Measurements from ENCODE around the gene PIP5K1B. TPM values are rescaled to one million over a fixed set of nuclear protein-coding genes. Genes with fewer than 3 reads are reported as not detected.

PIP5K1B gene
- total and polyA plus RNA-seq, 4 donors, result 0.09 to 30.9 (median 0.29) TPM

DNA sequence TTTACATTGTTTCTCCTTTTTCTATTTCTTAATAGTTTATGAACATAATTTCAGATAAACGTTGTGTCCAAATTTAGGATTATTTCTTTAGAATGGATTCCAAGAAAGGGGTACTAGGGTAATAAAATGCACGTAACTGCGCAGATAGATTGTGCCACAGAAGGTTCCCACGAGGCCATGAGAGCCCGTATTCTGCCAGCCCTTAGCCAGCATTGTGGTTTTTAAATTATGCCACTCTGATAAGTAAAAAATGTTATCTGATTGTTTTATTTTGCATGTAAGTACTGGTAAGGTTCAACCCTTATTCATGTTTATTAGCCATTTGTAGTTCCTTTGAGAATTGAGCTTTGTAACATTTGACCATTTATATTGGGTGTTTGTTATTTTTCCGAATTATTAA is 220.1 kb downstream of the PIP5K1B start:
- peaks cover 0 to 3% (median under 1%) of the 10 kb centered on the region in 4 donors for H3K27me3 ChIP-seq (ENCODE audit: control insufficient read depth in 4 of 4, insufficient read depth in 4 of 4, low read length in 3 of 4)
- no peak for DNase-seq (ENCODE audit: low spot score)
- no peak overlapping the region for H3K4me3 ChIP-seq (ENCODE audit: low read depth in 1 of 3, low read length in 3 of 3)
- no peak overlapping the region for H3K27ac ChIP-seq (ENCODE audit: low read depth in 1 of 2, low read length in 2 of 2)
- H3K4me1 ChIP-seq (ENCODE audit: control insufficient read depth in 4 of 4, insufficient read depth in 4 of 4, low read length in 3 of 4), result no peaks in the 10 kb centered on the region
- H3K9ac ChIP-seq (ENCODE audit: low read depth in 1 of 2, low read length in 2 of 2), result no peak overlapping the region
- TF ChIP-seq HNF4G (IDR thresholded peaks at IDR 0.05) (no peak), SP1 (IDR thresholded peaks at IDR 0.05) (no peak), EGR1 (IDR thresholded peaks at IDR 0.05; ENCODE audit: low read depth in 2 of 2) (no peak), FOXA1 (IDR thresholded peaks at IDR 0.05) (no peak), HNF4A (conservative IDR thresholded peaks at IDR 0.05) (no peak), RXRA (IDR thresholded peaks at IDR 0.05) (no peak), GABPA (IDR thresholded peaks at IDR 0.05 in 1 of 2, conservative IDR thresholded peaks at IDR 0.05 in 1 of 2) (no peak), RAD21 (IDR thresholded peaks at IDR 0.05) (no peak), YY1 (IDR thresholded peaks at IDR 0.05) (no peak), JUND (IDR thresholded peaks at IDR 0.05) (no peak), FOXA2 (IDR thresholded peaks at IDR 0.05) (no peak)
- TF ChIP-seq, protein P1, sequence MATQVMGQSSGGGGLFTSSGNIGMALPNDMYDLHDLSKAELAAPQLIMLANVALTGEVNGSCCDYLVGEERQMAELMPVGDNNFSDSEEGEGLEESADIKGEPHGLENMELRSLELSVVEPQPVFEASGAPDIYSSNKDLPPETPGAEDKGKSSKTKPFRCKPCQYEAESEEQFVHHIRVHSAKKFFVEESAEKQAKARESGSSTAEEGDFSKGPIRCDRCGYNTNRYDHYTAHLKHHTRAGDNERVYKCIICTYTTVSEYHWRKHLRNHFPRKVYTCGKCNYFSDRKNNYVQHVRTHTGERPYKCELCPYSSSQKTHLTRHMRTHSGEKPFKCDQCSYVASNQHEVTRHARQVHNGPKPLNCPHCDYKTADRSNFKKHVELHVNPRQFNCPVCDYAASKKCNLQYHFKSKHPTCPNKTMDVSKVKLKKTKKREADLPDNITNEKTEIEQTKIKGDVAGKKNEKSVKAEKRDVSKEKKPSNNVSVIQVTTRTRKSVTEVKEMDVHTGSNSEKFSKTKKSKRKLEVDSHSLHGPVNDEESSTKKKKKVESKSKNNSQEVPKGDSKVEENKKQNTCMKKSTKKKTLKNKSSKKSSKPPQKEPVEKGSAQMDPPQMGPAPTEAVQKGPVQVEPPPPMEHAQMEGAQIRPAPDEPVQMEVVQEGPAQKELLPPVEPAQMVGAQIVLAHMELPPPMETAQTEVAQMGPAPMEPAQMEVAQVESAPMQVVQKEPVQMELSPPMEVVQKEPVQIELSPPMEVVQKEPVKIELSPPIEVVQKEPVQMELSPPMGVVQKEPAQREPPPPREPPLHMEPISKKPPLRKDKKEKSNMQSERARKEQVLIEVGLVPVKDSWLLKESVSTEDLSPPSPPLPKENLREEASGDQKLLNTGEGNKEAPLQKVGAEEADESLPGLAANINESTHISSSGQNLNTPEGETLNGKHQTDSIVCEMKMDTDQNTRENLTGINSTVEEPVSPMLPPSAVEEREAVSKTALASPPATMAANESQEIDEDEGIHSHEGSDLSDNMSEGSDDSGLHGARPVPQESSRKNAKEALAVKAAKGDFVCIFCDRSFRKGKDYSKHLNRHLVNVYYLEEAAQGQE (IDR thresholded peaks at IDR 0.05), result no peak
- TF ChIP-seq, protein P2, sequence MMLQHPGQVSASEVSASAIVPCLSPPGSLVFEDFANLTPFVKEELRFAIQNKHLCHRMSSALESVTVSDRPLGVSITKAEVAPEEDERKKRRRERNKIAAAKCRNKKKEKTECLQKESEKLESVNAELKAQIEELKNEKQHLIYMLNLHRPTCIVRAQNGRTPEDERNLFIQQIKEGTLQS (IDR thresholded peaks at IDR 0.05), result no peak
- H3K36me3 ChIP-seq (ENCODE audit: control insufficient read depth in 4 of 4, insufficient read depth in 3 of 4, low read depth in 1 of 4, low read length in 3 of 4), result no peaks in the 10 kb centered on the region
- WGBS, result 54% methylated on average over 6 of the region's 6 CpGs
- no peaks in the 10 kb centered on the region for H3K9me3 ChIP-seq (ENCODE audit: control insufficient read depth in 4 of 4, low read length in 3 of 4)

DNA sequence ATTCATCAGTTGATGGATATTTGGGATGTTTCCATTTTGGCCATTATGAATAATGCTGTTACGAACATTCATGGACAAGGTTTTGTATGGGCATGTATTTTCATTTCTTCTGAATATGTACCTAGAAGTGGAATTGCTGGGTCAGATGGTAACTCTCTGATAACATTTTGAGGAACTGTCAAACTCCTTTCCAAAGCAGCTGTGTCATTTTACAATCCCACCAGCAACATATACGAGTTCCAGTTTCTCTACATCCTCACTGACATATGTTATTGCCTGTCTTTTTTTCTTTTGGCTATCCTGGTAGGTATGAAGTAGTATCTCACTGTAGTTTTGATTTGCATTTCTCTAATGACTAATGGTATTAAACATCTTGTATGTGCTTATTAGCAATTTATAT is 222.1 kb downstream of the PIP5K1B start:
- no peaks in the 10 kb centered on the region for H3K4me1 ChIP-seq (ENCODE audit: control insufficient read depth in 4 of 4, insufficient read depth in 4 of 4, low read length in 3 of 4)
- no peaks in the 10 kb centered on the region for H3K36me3 ChIP-seq (ENCODE audit: control insufficient read depth in 4 of 4, insufficient read depth in 3 of 4, low read depth in 1 of 4, low read length in 3 of 4)
- H3K4me3 ChIP-seq (ENCODE audit: low read depth in 1 of 3, low read length in 3 of 3), result no peak overlapping the region
- TF ChIP-seq, protein P3, sequence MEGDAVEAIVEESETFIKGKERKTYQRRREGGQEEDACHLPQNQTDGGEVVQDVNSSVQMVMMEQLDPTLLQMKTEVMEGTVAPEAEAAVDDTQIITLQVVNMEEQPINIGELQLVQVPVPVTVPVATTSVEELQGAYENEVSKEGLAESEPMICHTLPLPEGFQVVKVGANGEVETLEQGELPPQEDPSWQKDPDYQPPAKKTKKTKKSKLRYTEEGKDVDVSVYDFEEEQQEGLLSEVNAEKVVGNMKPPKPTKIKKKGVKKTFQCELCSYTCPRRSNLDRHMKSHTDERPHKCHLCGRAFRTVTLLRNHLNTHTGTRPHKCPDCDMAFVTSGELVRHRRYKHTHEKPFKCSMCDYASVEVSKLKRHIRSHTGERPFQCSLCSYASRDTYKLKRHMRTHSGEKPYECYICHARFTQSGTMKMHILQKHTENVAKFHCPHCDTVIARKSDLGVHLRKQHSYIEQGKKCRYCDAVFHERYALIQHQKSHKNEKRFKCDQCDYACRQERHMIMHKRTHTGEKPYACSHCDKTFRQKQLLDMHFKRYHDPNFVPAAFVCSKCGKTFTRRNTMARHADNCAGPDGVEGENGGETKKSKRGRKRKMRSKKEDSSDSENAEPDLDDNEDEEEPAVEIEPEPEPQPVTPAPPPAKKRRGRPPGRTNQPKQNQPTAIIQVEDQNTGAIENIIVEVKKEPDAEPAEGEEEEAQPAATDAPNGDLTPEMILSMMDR (IDR thresholded peaks at IDR 0.05; ENCODE audit: low read depth, low read length, missing input control), result no peak
- no peak for TF ChIP-seq NR2F2 (IDR thresholded peaks at IDR 0.05)
- TF ChIP-seq, protein P4, sequence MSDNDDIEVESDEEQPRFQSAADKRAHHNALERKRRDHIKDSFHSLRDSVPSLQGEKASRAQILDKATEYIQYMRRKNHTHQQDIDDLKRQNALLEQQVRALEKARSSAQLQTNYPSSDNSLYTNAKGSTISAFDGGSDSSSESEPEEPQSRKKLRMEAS (IDR thresholded peaks at IDR 0.05), result no peak
- no peak for TF ChIP-seq HNF4A (conservative IDR thresholded peaks at IDR 0.05)
- no peak for TF ChIP-seq EGR1 (IDR thresholded peaks at IDR 0.05; ENCODE audit: low read depth in 2 of 2)
- no peak for TF ChIP-seq GABPA (IDR thresholded peaks at IDR 0.05 in 1 of 2, conservative IDR thresholded peaks at IDR 0.05 in 1 of 2)
- TF ChIP-seq, protein P5, sequence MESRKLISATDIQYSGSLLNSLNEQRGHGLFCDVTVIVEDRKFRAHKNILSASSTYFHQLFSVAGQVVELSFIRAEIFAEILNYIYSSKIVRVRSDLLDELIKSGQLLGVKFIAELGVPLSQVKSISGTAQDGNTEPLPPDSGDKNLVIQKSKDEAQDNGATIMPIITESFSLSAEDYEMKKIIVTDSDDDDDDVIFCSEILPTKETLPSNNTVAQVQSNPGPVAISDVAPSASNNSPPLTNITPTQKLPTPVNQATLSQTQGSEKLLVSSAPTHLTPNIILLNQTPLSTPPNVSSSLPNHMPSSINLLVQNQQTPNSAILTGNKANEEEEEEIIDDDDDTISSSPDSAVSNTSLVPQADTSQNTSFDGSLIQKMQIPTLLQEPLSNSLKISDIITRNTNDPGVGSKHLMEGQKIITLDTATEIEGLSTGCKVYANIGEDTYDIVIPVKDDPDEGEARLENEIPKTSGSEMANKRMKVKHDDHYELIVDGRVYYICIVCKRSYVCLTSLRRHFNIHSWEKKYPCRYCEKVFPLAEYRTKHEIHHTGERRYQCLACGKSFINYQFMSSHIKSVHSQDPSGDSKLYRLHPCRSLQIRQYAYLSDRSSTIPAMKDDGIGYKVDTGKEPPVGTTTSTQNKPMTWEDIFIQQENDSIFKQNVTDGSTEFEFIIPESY (IDR thresholded peaks at IDR 0.05), result no peak
- no peak for TF ChIP-seq RXRA (IDR thresholded peaks at IDR 0.05)
- H3K27me3 ChIP-seq (ENCODE audit: control insufficient read depth in 4 of 4, insufficient read depth in 4 of 4, low read length in 3 of 4), result peaks cover 0 to 4% (median 2%) of the 10 kb centered on the region in 4 donors
- WGBS, result 63% methylated on average over 2 of the region's 2 CpGs
- H3K9ac ChIP-seq (ENCODE audit: low read depth in 1 of 2, low read length in 2 of 2), result no peak overlapping the region
- DNase-seq (ENCODE audit: low spot score), result no peak
- H3K9me3 ChIP-seq (ENCODE audit: control insufficient read depth in 4 of 4, low read length in 3 of 4), result no peaks in the 10 kb centered on the region
- no peak overlapping the region for H3K27ac ChIP-seq (ENCODE audit: low read depth in 1 of 2, low read length in 2 of 2)
